Kidney (tissue), 22 donors: ENCODE results near the gene CTRB1. TPM values are rescaled to one million over a fixed set of nuclear protein-coding genes. Genes with fewer than 3 reads are reported as not detected.

Source experiments
- DNase-seq, 5 donors: peaks; one replicate each; pipeline ENCODE4 v3.0.0-alpha.2; 2013 to 2020
- FAIRE-seq: peaks from 2 replicates; lab custom pipeline; 2012; peaks lifted over from hg19 to GRCh38; lab: Jason Lieb, UNC
- H3K27ac ChIP-seq, 2 donors: one replicate each; pipeline ENCODE4 v1.7.0; 2013; ENCODE audit warnings: low read depth in 2 of 2, low read length in 2 of 2, inconsistent platforms in 1 of 2
- H3K27me3 ChIP-seq: one replicate; pipeline ENCODE4 v1.7.1; 2013; ENCODE audit warnings: low read length, inconsistent platforms; ENCODE audit not compliant: control insufficient read depth, insufficient read depth
- H3K36me3 ChIP-seq, 3 donors: one replicate each; pipeline versions ENCODE4 v1.7.0 to v1.7.1; 2013; ENCODE audit warnings: low read length in 3 of 3, control low read depth in 1 of 3, inconsistent platforms in 1 of 3; ENCODE audit not compliant: insufficient read depth in 3 of 3, control insufficient read depth in 2 of 3
- H3K4me1 ChIP-seq, 3 donors: one replicate each; pipeline versions ENCODE4 v1.7.0 to v1.7.1; 2013; ENCODE audit warnings: low read length in 3 of 3, inconsistent platforms in 1 of 3, low read depth in 1 of 3; ENCODE audit not compliant: control insufficient read depth in 2 of 3, insufficient read depth in 2 of 3
- H3K4me3 ChIP-seq, 3 donors: one replicate each; pipeline versions ENCODE4 v1.7.0 to v1.8.1; 2013; ENCODE audit warnings: low read length in 3 of 3, control low read depth in 1 of 3, inconsistent platforms in 1 of 3
- H3K9ac ChIP-seq, 3 donors: one replicate each; pipeline versions ENCODE4 v1.7.0 to v1.7.1; 2013; ENCODE audit warnings: low read length in 3 of 3, control low read depth in 1 of 3, inconsistent platforms in 1 of 3
- H3K9me3 ChIP-seq, 3 donors: one replicate each; pipeline versions ENCODE4 v1.7.0 to v1.7.1; 2013; ENCODE audit warnings: low read length in 3 of 3, control low read depth in 1 of 3, inconsistent platforms in 1 of 3; ENCODE audit not compliant: control insufficient read depth in 2 of 3, insufficient read depth in 1 of 3
- intact Hi-C: fragments of 100-400 bp; cut with DNase I; formaldehyde crosslinking; loops from one replicate; pipeline ENCODE4 v1.11.1; 2022
- long read RNA-seq, 10 donors: library from polyadenylated mRNA in 1 of 10; unstranded in 1 of 10; transcript quantifications; one replicate each; pipeline ENCODE4 v2.0.0 and lab custom pipeline, GENCODE V29; 2021 to 2026
- polyA plus RNA-seq: library from polyadenylated mRNA; stranded (reverse); fragments of 350-450 nt; fragmentation: Illumina TruSeq; extraction: RNeasy Lipid Tissue Mini Kit (QIAGEN cat#74804); gene quantifications from one replicate; pipeline ENCODE4 v1.2.3, GENCODE V29; 2014; ENCODE audit warnings: low read depth, low replicate concordance; ENCODE audit not compliant: insufficient read depth
- total RNA-seq: library from RNA; stranded (reverse); fragmentation: NEBNext Ultra II Directional; extraction: Animal tissue kit (Norgen Biotek cat#: 25700); gene quantifications from one replicate; pipeline ENCODE4 v1.2.1, GENCODE V29; 2021
- TF ChIP-seq, protein P1 (sequence below): IDR thresholded peaks from 3 replicates; pipeline ENCODE4 v1.5.1; 2012; ENCODE audit warnings: mild to moderate bottlenecking, moderate library complexity, borderline replicate concordance; ENCODE audit not compliant: insufficient read depth; ENCODE audit errors: extremely low read depth
- donor health status: control.
- donor health status: control.
- donor health status: control.
- donor health status: control.
- donor health status: control.
- donor health status: DM: yes; HTN: yes; CAD: no.
- donor health status: Normal renal cell carcinoma (clear cell type).

Gene CTRB1
- total RNA-seq, result not detected
- polyA plus RNA-seq, result not detected
- long read RNA-seq, donor 1, result 0 reads
- long read RNA-seq, donor 2, result 0 reads
- long read RNA-seq, donor 3, result 0 reads
- long read RNA-seq, donor 4, result 0 reads
- long read RNA-seq, donor 5, result 0 reads
- long read RNA-seq, donor 6, result 0 reads
- long read RNA-seq, donor 7, result 0 reads
- long read RNA-seq, donor 8, result 0 reads
- long read RNA-seq, donor 9, result 0 reads
- long read RNA-seq, donor 10, result 0 reads

DNA sequence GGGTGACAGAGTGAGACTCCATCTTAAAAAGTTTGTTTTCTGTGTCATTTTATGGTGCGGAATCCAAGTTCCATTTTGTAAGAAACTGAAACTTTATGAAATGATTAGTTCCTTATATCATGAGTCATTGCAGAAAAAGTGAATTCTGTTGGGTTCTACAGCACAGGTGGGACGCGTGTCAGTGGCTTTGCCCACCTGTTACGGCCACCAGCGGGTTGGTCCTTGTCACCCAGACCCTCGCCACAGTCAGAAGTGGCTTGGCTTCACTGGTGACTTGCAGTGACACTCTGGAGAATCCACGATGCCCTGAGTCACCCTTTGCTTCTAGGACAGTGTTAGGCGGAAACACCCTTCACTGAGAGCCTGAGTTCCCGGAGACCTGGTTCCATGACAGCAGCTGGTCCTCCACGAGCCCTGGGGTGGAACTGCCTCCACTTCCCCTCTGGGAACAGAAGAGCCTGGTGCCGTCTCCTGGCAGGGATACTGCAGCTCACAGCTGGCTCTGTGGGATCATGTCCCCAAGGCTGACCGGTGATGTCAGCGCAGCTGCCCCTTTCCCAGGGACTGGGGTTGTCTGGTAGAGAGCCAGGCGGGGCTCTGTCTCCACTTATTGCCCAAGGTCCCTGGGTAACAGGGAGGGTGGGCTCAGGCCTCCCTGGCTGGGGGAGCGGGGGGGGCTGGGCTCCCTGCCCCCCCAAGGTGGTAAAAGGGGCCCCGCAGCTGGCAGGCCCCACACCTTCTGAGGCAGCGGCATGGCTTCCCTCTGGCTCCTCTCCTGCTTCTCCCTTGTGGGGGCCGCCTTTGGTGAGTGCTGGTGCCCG, at the start of gene CTRB1:
Gene CTRB1 (plus strand): TSS at position 733 of the 821 bp plus-strand sequence. CDS start 20 bp downstream, at position 753.
- Histone ChIP-seq H3K27ac (no peak within 1 kb of the TSS), H3K9me3 (no peaks in the 10 kb centered on the region), H3K9ac (no peak within 1 kb of the TSS), H3K27me3 (no peaks in the 10 kb centered on the region), H3K36me3 (no peaks in the 10 kb centered on the region), H3K4me1 (no peaks in the 10 kb centered on the region), H3K4me3 (no peak within 1 kb of the TSS)
- TF ChIP-seq, protein P1, sequence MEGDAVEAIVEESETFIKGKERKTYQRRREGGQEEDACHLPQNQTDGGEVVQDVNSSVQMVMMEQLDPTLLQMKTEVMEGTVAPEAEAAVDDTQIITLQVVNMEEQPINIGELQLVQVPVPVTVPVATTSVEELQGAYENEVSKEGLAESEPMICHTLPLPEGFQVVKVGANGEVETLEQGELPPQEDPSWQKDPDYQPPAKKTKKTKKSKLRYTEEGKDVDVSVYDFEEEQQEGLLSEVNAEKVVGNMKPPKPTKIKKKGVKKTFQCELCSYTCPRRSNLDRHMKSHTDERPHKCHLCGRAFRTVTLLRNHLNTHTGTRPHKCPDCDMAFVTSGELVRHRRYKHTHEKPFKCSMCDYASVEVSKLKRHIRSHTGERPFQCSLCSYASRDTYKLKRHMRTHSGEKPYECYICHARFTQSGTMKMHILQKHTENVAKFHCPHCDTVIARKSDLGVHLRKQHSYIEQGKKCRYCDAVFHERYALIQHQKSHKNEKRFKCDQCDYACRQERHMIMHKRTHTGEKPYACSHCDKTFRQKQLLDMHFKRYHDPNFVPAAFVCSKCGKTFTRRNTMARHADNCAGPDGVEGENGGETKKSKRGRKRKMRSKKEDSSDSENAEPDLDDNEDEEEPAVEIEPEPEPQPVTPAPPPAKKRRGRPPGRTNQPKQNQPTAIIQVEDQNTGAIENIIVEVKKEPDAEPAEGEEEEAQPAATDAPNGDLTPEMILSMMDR, result no peak
- FAIRE-seq, result no peak
- no peak for DNase-seq
- intact Hi-C loops, result no loop called here

DNA sequence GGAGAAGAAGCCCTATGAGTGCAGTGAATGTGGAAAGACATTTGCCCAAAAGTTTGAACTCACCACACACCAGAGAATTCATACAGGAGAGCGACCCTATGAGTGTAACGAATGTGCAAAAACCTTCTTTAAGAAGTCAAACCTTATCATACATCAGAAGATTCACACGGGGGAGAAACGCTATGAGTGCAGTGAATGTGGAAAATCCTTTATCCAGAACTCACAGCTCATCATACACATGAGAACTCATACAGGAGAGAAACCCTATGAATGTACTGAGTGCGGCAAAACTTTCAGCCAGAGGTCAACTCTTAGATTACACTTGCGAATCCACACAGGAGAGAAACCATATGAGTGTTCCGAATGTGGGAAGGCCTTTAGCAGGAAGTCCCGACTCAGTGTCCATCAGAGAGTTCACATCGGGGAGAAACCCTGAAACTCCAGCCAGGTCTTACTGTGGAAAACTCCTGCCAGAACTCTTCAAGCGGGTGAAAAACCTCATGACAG, 48.8 kb upstream of the CTRB1 start:
- intact Hi-C loops, result no loop called here
- no peak for FAIRE-seq
- TF ChIP-seq, protein P1, result no peak
- no peak for DNase-seq
- Histone ChIP-seq H3K27ac (no peak overlapping the region), H3K4me3 (no peak overlapping the region), H3K9ac (no peak overlapping the region), H3K36me3 (peaks cover 31 to 41% (median 35%) of the 10 kb centered on the region in 3 donors), H3K9me3 (peaks cover 13 to 37% (median 17%) of the 10 kb centered on the region in 3 donors), H3K27me3 (no peaks in the 10 kb centered on the region), H3K4me1 (no peaks in the 10 kb centered on the region)

DNA sequence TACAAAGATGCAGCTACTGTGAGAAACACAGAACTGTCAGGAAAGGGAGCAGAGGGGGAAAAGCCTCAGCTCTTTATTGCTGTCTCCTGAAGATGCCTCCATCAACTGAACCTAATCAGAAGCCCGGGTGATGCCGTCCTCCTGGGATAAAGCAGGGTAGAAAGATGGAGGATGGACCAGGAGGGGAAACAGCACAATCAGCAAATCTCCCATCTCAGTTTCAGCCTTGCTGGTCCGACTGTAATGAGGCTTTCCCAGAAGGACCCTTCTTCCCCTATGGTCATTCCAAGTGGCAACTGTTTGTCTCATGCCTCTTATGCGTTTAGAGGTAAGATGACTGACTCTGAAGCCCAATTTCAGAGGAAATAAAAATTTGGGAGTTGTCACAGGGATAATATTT, 46.2 kb upstream of the CTRB1 start:
- DNase-seq, result no peak
- intact Hi-C loops, result no loop called here
- Histone ChIP-seq H3K4me1 (no peaks in the 10 kb centered on the region), H3K4me3 (no peak overlapping the region), H3K27me3 (no peaks in the 10 kb centered on the region), H3K36me3 (peaks cover 22 to 31% (median 26%) of the 10 kb centered on the region in 3 donors), H3K9me3 (peaks cover 12 to 54% (median 16%) of the 10 kb centered on the region in 3 donors), H3K9ac (no peak overlapping the region), H3K27ac (no peak overlapping the region)
- TF ChIP-seq, protein P1, result no peak
- no peak for FAIRE-seq
